ENCODE data around the gene PIK3CB.

DNA sequence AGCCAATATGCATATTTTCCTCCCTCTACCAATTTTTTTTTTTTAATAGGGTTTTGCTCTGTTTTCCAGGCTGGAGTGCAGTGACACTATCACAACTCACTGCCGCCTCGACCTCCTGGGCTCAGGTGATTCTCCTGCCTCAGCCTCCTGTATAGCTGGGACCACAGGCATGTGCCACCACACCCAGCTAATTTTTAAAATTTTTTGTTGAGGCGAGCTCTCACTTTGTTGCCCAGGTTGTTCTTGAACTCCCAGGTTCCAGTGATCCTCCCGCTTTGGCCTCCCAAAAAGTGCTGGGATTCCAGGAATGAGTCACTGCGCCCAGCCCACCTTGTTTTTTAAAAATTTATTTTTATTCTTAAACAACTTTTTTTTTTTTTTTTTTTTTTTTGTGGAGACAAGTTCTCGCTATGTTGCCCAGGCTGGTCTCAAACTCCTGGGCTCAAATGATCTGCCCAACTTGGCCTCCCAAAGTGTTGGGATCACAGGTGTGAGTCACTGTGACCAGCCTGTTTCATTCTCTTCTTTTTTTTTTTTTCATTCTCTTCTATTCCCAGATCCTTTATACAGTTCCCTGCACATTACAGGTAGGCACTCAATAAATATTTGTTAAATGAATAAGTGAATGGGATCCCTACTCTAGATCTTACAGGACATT is 40.5 kb upstream of the PIK3CB start:
- TF ChIP-seq, protein P1, sequence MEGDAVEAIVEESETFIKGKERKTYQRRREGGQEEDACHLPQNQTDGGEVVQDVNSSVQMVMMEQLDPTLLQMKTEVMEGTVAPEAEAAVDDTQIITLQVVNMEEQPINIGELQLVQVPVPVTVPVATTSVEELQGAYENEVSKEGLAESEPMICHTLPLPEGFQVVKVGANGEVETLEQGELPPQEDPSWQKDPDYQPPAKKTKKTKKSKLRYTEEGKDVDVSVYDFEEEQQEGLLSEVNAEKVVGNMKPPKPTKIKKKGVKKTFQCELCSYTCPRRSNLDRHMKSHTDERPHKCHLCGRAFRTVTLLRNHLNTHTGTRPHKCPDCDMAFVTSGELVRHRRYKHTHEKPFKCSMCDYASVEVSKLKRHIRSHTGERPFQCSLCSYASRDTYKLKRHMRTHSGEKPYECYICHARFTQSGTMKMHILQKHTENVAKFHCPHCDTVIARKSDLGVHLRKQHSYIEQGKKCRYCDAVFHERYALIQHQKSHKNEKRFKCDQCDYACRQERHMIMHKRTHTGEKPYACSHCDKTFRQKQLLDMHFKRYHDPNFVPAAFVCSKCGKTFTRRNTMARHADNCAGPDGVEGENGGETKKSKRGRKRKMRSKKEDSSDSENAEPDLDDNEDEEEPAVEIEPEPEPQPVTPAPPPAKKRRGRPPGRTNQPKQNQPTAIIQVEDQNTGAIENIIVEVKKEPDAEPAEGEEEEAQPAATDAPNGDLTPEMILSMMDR (IDR thresholded peaks at IDR 0.05 in 4 of 5, conservative IDR thresholded peaks at IDR 0.05 in 1 of 5): no peak
- no peak for TF ChIP-seq POLR2A (IDR thresholded peaks at IDR 0.05)
